ENCODE data around the gene JAKMIP1.
"Not testable (repeated sequence)": the region's sequence is repeated elsewhere in the genome, so short reads cannot be mapped to it uniquely, and the experiment has no call there.

The JAKMIP1 gene

DNA sequence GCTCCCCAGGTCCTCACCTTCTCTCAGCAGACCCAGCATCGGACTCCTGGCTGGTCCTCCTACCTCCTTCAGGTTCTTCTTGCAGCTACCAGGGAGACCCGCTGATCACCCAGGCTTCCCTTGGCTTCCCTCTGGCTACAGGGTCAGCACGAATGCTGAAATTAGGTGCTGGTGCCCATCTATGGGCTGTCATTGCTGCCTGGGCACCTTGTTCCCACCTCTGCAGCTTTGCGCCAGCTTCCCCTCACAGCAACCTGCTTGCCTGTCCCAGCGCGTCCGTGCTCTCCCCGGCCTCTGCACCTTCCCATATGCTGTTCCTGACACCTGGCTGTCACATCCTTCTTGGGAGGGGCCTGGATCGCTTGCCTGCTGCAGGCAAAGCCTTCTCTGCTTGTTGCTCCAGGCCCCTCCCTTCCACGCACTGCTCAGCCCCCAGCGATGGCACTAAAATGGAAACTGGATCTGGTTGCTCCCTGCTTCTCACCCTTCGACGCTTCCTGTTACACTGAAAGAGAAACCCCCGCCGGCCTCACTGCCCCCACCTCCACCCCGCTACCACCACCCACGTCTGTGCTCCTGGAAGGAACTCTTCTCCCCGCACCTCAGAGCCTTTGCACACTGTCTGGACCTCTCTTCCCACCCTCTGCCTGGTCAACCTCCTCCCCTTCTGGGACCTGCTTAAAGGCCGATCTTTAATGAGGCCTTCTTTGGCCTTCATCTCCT is 204.3 kb downstream of the JAKMIP1 start:
- TF ChIP-seq FOXK2 (IDR thresholded peaks at IDR 0.05) (no peak), SUZ12 (IDR thresholded peaks at IDR 0.05) (no peak), FOXA1 (IDR thresholded peaks at IDR 0.05) (no peak), CTBP1 (IDR thresholded peaks at IDR 0.05; ENCODE audit: borderline replicate concordance) (no peak), BHLHE40 (IDR thresholded peaks at IDR 0.05; ENCODE audit: borderline replicate concordance) (no peak), HDGF (IDR thresholded peaks at IDR 0.05; ENCODE audit: borderline replicate concordance) (no peak), TARDBP (IDR thresholded peaks at IDR 0.05) (no peak), FOXM1 (IDR thresholded peaks at IDR 0.05; ENCODE audit: borderline replicate concordance) (no peak), SP1 (IDR thresholded peaks at IDR 0.05) (no peak), ARNT (IDR thresholded peaks at IDR 0.05) (no peak), NFRKB (IDR thresholded peaks at IDR 0.05) (no peak), ELF4 (IDR thresholded peaks at IDR 0.05) (no peak), LEF1 (IDR thresholded peaks at IDR 0.05; ENCODE audit: borderline replicate concordance) (no peak), ZNF384 (IDR thresholded peaks at IDR 0.05) (no peak), L3MBTL2 (conservative IDR thresholded peaks at IDR 0.05) (no peak)
- TF ChIP-seq, protein P1, sequence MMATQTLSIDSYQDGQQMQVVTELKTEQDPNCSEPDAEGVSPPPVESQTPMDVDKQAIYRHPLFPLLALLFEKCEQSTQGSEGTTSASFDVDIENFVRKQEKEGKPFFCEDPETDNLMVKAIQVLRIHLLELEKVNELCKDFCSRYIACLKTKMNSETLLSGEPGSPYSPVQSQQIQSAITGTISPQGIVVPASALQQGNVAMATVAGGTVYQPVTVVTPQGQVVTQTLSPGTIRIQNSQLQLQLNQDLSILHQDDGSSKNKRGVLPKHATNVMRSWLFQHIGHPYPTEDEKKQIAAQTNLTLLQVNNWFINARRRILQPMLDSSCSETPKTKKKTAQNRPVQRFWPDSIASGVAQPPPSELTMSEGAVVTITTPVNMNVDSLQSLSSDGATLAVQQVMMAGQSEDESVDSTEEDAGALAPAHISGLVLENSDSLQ (IDR thresholded peaks at IDR 0.05): no peak
- CTCF ChIA-PET: no interaction called here
- DNase-seq (ENCODE audit: extremely low spot score): no peak
- POLR2A ChIA-PET: no interaction called here

DNA sequence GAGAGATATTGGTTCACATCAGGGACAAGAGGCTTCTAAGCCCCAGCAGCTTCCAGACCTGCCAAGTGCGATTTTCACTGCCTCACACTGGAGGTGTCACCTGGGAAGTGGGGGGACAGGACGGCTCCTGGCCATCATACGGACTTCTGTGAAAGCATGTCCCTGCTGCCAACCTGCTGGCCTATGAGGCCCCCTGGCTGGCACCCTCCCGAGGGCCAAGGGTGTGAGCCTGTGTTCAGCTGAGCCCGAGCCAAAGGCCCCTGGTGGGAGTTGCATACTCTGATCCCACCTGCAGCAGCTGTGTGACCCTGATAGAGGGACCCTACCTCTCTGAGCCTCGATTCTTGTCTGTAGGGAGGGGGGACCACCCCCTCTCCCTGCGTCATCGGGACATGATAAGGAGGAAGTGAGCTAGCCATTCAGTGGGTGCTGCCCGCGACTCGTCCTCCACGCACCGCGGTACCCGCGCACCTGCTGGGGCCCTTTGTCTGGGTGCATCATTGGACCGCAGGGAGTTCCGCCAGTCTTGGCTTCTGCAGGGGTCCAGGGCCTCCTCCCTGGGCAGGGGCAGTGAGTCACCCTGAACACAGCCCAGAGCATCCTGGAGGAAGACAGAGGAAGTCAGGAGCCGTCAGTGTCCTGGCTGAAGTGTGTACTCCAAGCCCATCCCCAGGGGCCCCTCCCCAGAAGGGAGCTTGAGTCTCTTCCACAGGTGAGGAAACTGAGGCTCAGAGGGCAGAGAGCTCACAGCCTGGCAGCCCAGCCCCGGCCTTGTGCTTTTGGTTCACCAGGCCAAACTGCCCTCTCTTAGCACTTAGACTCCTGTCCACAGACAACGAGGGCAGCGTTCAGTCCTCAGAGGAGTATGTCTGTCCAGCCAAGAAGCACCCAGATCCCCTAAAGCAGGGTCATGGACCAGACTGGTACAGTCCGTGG is 206.2 kb downstream of the JAKMIP1 start:
- CTCF ChIA-PET: no interaction called here
- TF ChIP-seq ZNF384 (IDR thresholded peaks at IDR 0.05) (no peak), TARDBP (IDR thresholded peaks at IDR 0.05) (no peak), NFRKB (IDR thresholded peaks at IDR 0.05) (no peak), BHLHE40 (IDR thresholded peaks at IDR 0.05; ENCODE audit: borderline replicate concordance) (no peak), FOXA1 (IDR thresholded peaks at IDR 0.05) (no peak), LEF1 (IDR thresholded peaks at IDR 0.05; ENCODE audit: borderline replicate concordance) (no peak), L3MBTL2 (conservative IDR thresholded peaks at IDR 0.05) (no peak), ARNT (IDR thresholded peaks at IDR 0.05) (no peak), CTBP1 (IDR thresholded peaks at IDR 0.05; ENCODE audit: borderline replicate concordance) (no peak), FOXK2 (IDR thresholded peaks at IDR 0.05) (no peak), SUZ12 (IDR thresholded peaks at IDR 0.05) (no peak)
- POLR2A ChIA-PET: no interaction called here
- DNase-seq (ENCODE audit: extremely low spot score): no peak

DNA sequence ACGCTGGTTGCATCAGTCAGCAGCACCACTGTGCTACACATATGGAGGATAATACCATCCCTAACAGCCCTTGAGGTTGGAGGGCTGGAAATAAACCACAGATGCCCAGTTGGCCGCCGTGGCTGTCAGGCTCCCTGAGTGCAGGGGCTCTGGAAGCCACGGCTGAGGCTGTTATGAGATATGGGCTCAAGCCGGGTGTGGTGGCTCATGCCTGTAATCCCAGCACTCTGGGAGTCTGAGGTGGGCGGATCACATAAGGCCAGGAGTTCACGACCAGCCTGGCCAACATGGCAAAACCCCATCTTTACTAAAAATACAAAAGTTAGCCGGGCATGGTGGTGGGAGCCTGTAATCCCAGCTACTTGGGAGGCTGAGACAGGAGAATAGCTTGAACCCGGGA is 207.0 kb downstream of the JAKMIP1 start:
- POLR2A ChIA-PET; DNase-seq (ENCODE audit: extremely low spot score); CTCF ChIA-PET: not testable (repeated sequence)

DNA sequence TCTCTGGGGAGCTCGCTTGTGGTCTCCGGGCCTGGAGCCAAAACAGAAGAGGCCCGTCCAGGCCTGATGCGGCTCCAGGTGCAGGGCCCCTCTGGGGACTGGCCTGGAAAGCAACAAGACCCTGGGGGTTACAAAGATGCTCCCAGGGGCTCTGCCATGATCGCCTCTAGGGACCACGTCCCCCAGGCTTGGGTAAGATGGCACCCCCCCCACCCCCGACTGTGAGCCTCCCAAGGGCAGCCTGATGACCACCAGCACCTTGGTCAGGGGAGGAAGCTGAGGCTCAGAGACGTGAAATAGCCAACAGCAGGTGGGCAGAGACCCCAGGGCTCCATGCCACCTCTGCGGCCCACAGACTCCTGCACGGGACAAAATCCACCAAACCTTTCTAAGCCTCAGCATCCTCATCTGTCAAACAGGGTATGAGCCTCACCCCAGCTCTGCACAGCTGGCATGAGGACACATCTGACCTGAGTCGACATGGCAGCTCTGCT is 207.5 kb downstream of the JAKMIP1 start:
- POLR2A ChIA-PET: no interaction called here
- CTCF ChIA-PET: no interaction called here
- DNase-seq (ENCODE audit: extremely low spot score): no peak
- TF ChIP-seq TARDBP (IDR thresholded peaks at IDR 0.05): no peak
- no peak for TF ChIP-seq ELF4 (IDR thresholded peaks at IDR 0.05)
- TF ChIP-seq BHLHE40 (IDR thresholded peaks at IDR 0.05; ENCODE audit: borderline replicate concordance): no peak
- TF ChIP-seq, protein P1 (IDR thresholded peaks at IDR 0.05): no peak
- no peak for TF ChIP-seq HDGF (IDR thresholded peaks at IDR 0.05; ENCODE audit: borderline replicate concordance)
- no peak for TF ChIP-seq SP1 (IDR thresholded peaks at IDR 0.05)
- TF ChIP-seq FOXA1 (IDR thresholded peaks at IDR 0.05): no peak
- TF ChIP-seq ZNF384 (IDR thresholded peaks at IDR 0.05): no peak
- no peak for TF ChIP-seq SUZ12 (IDR thresholded peaks at IDR 0.05)

DNA sequence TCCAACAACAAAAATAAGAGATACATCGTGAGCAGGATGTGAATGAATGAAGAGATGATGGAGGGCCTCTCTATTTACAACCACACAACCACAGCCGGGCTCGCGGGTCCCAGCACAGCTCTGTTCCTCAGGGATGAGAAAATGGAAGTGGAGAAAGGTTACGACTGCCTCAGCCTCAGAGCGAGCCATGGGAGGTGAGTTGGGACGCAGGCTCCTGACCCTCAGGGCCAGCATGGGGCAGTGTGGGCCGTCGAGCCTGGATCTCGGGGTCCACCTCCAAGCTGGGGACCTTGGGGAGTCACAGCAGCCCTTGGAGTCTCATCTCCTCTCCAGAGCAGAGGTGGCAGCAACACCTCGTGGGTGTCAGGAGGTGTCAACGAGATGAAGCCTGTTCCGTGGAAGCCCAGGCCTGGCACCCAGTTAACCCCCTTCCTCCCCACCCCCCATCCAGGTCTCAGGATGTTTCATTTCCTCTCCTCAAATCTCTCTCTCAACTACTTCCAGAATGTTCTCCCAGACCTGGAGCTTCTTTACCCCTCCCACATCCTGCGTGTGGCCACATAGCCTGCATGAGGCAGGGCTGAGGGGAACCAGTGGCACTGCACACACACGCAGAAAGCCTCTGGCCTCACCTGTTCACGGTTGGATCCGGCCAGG is 208.1 kb downstream of the JAKMIP1 start:
- POLR2A ChIA-PET: no interaction called here
- CTCF ChIA-PET: no interaction called here
- TF ChIP-seq FOXM1 (IDR thresholded peaks at IDR 0.05; ENCODE audit: borderline replicate concordance) (no peak), LEF1 (IDR thresholded peaks at IDR 0.05; ENCODE audit: borderline replicate concordance) (no peak), NFRKB (IDR thresholded peaks at IDR 0.05) (no peak), SUZ12 (IDR thresholded peaks at IDR 0.05) (no peak), CTBP1 (IDR thresholded peaks at IDR 0.05; ENCODE audit: borderline replicate concordance) (no peak), FOXK2 (IDR thresholded peaks at IDR 0.05) (no peak), ELF4 (IDR thresholded peaks at IDR 0.05) (no peak), ARNT (IDR thresholded peaks at IDR 0.05) (no peak), ZNF384 (IDR thresholded peaks at IDR 0.05) (no peak), SP1 (IDR thresholded peaks at IDR 0.05) (no peak), L3MBTL2 (conservative IDR thresholded peaks at IDR 0.05) (no peak), BHLHE40 (IDR thresholded peaks at IDR 0.05; ENCODE audit: borderline replicate concordance) (no peak), FOXA1 (IDR thresholded peaks at IDR 0.05) (no peak)
- TF ChIP-seq, protein P1 (IDR thresholded peaks at IDR 0.05): no peak
- no peak for DNase-seq (ENCODE audit: extremely low spot score)
